Right lobe of liver (tissue), 4 donors: ENCODE results near the gene KCNH1.

ENCODE experiments used
- CTCF ChIP-seq, 4 donors: fragments of 200-600 bp in 3 of 4; fragments of 450-650 bp in 1 of 4; IDR thresholded peaks; one replicate each; pipeline versions ENCODE4 v1.5.1 to v1.8.0; 2016 to 2022; ENCODE audit warnings: antibody characterized with exemption in 4 of 4, mild to moderate bottlenecking in 2 of 4
- POLR2A ChIP-seq: fragments of 450-650 bp; IDR thresholded peaks from one replicate; pipeline ENCODE4 v1.6.1; 2017; ENCODE audit warnings: antibody characterized with exemption, mild to moderate bottlenecking
- donor health status: DM: no; HTN: no; CAD: no.
- donor health status: DM: no; HTN: no; CAD: no.
- donor health status: DM: no; HTN: yes; CAD: no.

GRCh38 chr1:210783925-210784324 is 350.0 kb downstream of the KCNH1 start:
- TF ChIP-seq POLR2A: no peak
- TF ChIP-seq CTCF (IDR thresholded peaks at IDR 0.05): no peak
